Dendritic cell treated with granulocyte-macrophage colony-stimulating factor and Interleukin-4, amounts not matched to agents 40 ng/mL and 50 ng/mL, for 4 days (primary cell): ENCODE results near the gene SELENOP.

Experiments used
- H3K27ac Mint-ChIP-seq: one replicate; pipeline ENCODE4 v1.8.0; 2022; ENCODE audit warnings: mild to moderate bottlenecking, mixed read lengths
- H3K27me3 Mint-ChIP-seq: one replicate; pipeline ENCODE4 v1.8.0; 2022; ENCODE audit warnings: mild to moderate bottlenecking, mixed read lengths
- H3K36me3 Mint-ChIP-seq: one replicate; pipeline ENCODE4 v1.8.0; 2022; ENCODE audit warnings: low read depth, mixed read lengths
- H3K4me1 Mint-ChIP-seq: one replicate; pipeline ENCODE4 v1.8.0; 2022; ENCODE audit warnings: low read depth, mixed read lengths
- H3K4me3 Mint-ChIP-seq: one replicate; pipeline ENCODE4 v1.8.0; 2022; ENCODE audit warnings: mild to moderate bottlenecking, moderate library complexity, mixed read lengths
- H3K9me3 Mint-ChIP-seq: one replicate; pipeline ENCODE4 v1.8.0; 2022; ENCODE audit warnings: mixed read lengths
- intact Hi-C: fragments of 100-400 bp; cut with micrococcal nuclease; formaldehyde crosslinking; loops from one replicate; pipeline ENCODE4 v1.15.0; 2022

Gene SELENOP

DNA sequence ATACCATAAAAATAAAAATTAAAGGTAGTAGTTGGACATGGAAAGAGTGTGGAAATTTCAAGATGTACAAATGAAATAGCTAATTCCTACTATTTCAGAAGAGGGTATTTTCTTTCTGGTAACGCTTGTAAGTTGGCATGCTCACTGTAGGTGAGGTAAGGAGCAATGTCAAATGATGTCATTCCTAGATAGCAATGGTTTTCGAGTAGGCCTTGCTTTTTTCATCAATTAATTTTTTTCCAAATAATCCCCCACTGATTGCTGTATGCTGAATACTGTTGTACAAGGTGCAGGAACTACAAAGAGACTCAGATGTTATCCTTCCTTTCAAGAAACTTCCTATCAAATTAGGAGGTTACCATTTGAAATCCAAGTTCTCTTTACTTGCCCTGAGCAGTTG is 928 bp upstream of the SELENOP start:
- intact Hi-C loops: loop anchor here (2.0 kb wide), 1 partner anchor 70 kb away; no protein-coding TSS in a partner anchor
- peaks cover 10% of the 10 kb centered on the region for H3K4me1 Mint-ChIP-seq
- no peak overlapping the region for H3K4me3 Mint-ChIP-seq
- H3K9me3 Mint-ChIP-seq: no peaks in the 10 kb centered on the region
- H3K36me3 Mint-ChIP-seq: peaks cover 19% of the 10 kb centered on the region
- H3K27me3 Mint-ChIP-seq: no peaks in the 10 kb centered on the region
- H3K27ac Mint-ChIP-seq: no peak overlapping the region

GRCh38 chr5:42810834-42811590 is 680 bp downstream of the SELENOP start:
- Mint-ChIP-seq H3K4me3 (peak overlapping the region; percentile 79), H3K27ac (peak overlapping the region; percentile 78), H3K4me1 (peaks cover 18% of the 10 kb centered on the region), H3K36me3 (peaks cover 26% of the 10 kb centered on the region), H3K27me3 (no peaks in the 10 kb centered on the region), H3K9me3 (no peaks in the 10 kb centered on the region)
- intact Hi-C loops: no loop called here

DNA sequence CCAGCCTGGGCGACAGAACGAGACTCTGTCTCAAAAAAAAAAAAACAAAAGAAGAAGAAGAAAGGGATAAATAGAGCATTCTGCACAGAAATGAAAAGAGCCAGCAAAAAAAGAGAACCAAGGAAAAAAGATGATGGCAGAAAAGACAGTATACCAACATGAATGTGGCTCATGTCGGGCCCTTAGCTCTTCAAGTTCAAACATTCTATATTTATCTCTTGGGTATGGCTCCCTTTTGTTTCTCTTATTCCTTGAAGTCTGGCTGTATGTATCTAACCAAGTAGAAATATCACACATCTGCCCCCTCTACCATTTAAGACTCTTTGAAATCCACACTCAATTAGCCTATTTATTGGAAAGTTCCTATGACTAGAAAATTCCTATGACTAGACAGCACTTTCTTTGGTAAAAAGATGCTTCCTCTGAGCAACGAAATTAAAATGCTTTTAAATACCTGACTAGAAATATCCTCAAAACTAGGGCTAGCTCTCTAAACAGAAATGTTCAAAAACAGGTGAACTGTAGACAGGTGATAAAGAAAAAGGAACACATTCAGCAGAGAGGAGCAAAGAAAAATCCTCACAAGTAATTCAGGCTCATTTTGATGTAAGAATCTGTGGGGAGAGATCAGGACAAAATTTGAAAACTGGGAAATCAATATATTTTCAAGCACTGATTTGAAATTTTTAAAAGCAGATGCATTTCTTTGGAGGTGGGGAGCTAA is 2.6 kb downstream of the SELENOP start:
- no peaks in the 10 kb centered on the region for H3K27me3 Mint-ChIP-seq
- peaks cover 38% of the 10 kb centered on the region for H3K36me3 Mint-ChIP-seq
- H3K9me3 Mint-ChIP-seq: no peaks in the 10 kb centered on the region
- peaks cover 20% of the 10 kb centered on the region for H3K4me1 Mint-ChIP-seq
- H3K4me3 Mint-ChIP-seq: peak overlapping the region; percentile 68
- intact Hi-C loops: no loop called here
- H3K27ac Mint-ChIP-seq: peak overlapping the region; percentile 14

DNA sequence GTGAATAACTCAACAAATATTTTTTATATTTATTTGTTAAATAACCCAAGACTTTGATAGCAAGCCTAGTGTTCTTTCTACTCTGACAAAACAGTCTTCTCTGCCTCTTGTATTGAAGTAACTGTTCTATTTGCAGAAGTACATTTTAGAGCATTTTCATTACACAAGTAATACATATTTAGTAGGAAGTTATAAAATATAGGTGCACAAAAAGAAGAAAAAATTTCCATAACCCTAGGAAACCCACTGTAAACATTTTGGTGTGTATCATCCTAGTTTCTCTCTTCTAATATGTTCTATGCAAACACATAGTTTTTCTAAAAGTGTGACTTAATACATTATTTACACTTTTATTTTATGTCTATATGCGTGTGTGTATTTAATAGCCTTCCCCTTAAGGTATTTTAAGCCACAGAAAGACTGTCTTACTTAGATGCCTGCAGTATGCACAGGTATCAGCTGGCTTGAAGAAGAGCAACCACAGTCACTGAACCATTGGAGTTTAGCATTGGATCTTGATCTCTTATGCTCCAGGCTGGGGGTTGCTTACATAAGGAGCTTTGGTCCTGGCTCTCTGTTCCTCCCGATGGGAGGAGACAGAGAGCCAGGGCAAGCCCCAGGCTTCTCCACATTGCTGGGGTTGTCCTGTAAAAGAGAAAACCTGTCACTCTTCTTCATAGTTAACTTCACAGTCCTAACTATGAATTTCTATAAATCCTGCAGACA is 3.8 kb downstream of the SELENOP start:
- H3K27me3 Mint-ChIP-seq: no peaks in the 10 kb centered on the region
- intact Hi-C loops: no loop called here
- peaks cover 20% of the 10 kb centered on the region for H3K4me1 Mint-ChIP-seq
- H3K27ac Mint-ChIP-seq: no peak overlapping the region
- peak overlapping the region; percentile 68 for H3K4me3 Mint-ChIP-seq
- H3K9me3 Mint-ChIP-seq: no peaks in the 10 kb centered on the region
- peaks cover 42% of the 10 kb centered on the region for H3K36me3 Mint-ChIP-seq

DNA sequence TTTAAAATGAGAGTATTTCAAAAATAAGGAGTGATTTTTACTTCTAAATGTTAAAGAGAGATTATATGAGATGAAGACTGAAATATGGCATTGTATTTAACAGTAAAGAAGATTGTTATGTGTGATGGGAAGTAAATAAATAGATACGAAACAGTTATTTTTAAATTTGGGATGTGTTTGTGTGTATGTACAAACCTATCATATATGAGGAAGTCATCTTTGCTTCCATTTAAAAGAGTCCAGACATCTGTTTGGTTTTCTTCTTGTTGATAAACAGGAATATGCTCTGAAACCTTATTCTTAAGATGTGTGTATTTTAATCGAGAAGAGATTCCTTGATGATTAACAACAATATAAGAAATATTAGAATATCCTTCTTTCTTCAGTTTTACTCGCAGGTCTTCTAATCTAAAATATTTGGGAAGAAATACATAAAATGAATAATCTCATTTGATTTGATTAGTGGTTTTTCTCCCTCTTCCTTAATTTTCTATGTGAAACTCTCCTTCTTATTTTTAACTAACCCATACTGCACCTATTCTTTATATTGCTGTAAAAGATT is 4.9 kb downstream of the SELENOP start:
- Mint-ChIP-seq H3K9me3 (no peaks in the 10 kb centered on the region), H3K27ac (no peak overlapping the region), H3K4me3 (no peak overlapping the region), H3K4me1 (peaks cover 17% of the 10 kb centered on the region), H3K27me3 (no peaks in the 10 kb centered on the region), H3K36me3 (peaks cover 42% of the 10 kb centered on the region)
- intact Hi-C loops: no loop called here

GRCh38 chr5:42806004-42806700 is 5.5 kb downstream of the SELENOP start:
- Mint-ChIP-seq H3K27ac (no peak overlapping the region), H3K4me3 (no peak overlapping the region), H3K27me3 (no peaks in the 10 kb centered on the region), H3K36me3 (peaks cover 45% of the 10 kb centered on the region), H3K4me1 (peaks cover 12% of the 10 kb centered on the region), H3K9me3 (no peaks in the 10 kb centered on the region)
- intact Hi-C loops: no loop called here

DNA sequence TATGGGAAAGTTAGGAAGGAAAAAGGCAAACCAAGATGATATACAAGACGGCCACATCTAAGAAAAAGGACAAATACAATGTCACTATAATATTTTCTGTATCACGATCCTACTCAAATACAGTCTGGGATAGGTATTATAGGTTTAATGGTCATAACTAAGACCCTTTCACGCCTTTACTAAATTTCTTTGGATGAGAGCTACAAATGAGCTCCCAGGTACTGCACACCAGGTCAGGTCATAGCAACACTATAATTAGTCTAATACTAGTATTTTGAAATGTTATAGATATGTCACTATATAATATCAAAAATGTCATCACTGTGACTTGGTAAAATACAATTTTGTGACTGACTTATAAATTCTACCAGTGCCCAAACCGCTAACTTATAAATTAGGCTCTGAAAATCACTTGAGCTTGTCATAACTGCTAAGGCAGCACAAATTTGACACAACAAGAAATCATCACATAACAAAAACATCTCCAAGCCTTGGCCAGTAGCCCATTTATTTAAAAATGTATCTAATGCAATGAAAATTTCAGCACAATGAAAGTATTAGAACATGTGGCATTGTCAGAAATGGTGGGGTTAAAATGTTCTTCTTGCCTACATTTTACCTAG is 6.9 kb downstream of the SELENOP start:
- Mint-ChIP-seq H3K4me1 (peaks cover 9% of the 10 kb centered on the region), H3K4me3 (no peak overlapping the region), H3K27ac (no peak overlapping the region), H3K9me3 (no peaks in the 10 kb centered on the region), H3K27me3 (no peaks in the 10 kb centered on the region), H3K36me3 (peaks cover 47% of the 10 kb centered on the region)
- intact Hi-C loops: no loop called here

DNA sequence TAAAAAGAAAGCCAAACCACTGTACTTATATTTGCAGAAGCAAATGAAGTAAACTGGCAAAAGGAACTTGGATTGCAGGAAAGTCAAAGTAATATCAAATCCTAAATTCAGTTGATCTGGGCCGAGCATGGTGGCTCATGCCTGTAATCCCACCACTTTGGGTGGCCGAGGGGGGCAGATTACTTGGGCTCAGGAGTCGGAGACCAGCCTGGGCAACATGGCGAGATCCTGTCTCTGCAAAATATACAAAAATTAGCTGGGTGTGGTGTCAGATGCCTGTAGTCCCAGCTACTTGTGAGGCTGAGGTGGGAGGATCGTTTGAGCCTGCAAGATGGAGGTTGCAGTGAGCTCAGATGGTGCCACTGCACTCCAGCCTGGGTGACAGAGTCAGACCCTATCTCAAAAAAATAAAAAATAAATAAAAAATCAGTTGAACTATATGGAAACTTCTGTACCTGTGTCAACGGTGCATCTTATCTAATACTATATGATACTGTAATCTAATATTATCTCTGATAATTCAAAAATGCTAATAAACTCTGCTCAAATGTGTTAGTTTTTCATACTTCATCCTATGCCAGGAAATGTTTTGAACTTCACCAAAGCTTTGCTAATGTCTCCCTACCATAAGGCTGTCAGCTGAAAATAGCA is 10.1 kb downstream of the SELENOP start:
- H3K4me1 Mint-ChIP-seq: peaks cover 8% of the 10 kb centered on the region
- H3K27ac Mint-ChIP-seq: no peak overlapping the region
- intact Hi-C loops: no loop called here
- H3K36me3 Mint-ChIP-seq: peaks cover 34% of the 10 kb centered on the region
- no peaks in the 10 kb centered on the region for H3K27me3 Mint-ChIP-seq
- no peak overlapping the region for H3K4me3 Mint-ChIP-seq
- H3K9me3 Mint-ChIP-seq: no peaks in the 10 kb centered on the region

DNA sequence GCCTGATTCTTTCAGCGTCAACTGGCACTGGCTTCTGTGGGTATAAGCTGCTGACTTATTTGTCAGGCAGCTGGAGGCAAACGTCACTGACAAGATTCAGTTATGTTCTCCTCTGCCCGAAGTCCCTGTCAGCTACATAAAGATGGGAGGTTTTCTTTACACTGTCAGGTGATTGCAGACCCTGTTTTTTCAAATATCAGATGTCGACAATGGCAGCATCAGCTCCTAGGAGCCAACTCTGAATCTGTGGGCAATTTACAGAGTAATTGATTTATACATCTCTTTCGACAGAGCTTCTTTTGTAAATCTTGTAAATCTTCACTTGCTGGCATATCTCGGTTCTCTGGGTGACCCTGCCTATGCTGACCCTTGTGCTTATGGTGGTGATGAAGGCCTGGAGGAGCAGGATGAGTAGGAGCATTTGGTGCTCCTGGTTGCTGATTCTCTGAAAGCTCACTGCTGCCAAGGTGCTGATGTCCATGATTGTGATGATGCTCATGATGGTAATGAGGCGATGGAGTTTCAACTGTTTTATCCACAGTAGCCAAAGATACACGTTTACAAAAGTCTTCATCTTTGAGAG is 10.9 kb downstream of the SELENOP start:
- H3K4me3 Mint-ChIP-seq: no peak overlapping the region
- intact Hi-C loops: no loop called here
- no peak overlapping the region for H3K27ac Mint-ChIP-seq
- H3K36me3 Mint-ChIP-seq: peaks cover 26% of the 10 kb centered on the region
- no peaks in the 10 kb centered on the region for H3K9me3 Mint-ChIP-seq
- no peaks in the 10 kb centered on the region for H3K27me3 Mint-ChIP-seq
- peaks cover under 1% of the 10 kb centered on the region for H3K4me1 Mint-ChIP-seq

GRCh38 chr5:42799668-42800114 is 12.0 kb downstream of the SELENOP start:
- H3K27ac Mint-ChIP-seq: no peak overlapping the region
- no peaks in the 10 kb centered on the region for H3K9me3 Mint-ChIP-seq

DNA sequence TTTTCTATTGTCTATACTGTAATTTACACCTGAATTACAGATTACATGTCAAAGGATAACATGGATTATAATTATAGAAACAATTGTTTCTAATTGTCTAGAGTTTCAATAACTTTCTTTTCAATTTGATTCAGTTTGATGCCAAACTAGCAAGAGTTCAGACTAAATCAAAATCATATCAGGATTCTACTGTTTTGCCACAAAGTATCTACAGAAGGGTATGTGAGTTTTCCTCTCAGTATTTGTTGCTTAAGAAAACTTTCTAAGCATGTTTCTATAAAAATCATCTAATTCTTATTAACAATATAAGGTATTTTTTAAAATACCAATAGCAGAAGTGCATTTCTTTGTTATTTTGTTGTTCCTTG is 12.5 kb downstream of the SELENOP start:
- Mint-ChIP-seq H3K27ac (no peak overlapping the region), H3K4me1 (no peaks in the 10 kb centered on the region), H3K9me3 (no peaks in the 10 kb centered on the region), H3K36me3 (peaks cover 17% of the 10 kb centered on the region), H3K4me3 (no peak overlapping the region), H3K27me3 (no peaks in the 10 kb centered on the region)
- intact Hi-C loops: no loop called here

More at GRCh38 chr5:42799668-42800114, 12.0 kb downstream of the SELENOP start:
- H3K4me3 Mint-ChIP-seq: no peak overlapping the region
- H3K36me3 Mint-ChIP-seq: peaks cover 22% of the 10 kb centered on the region
- intact Hi-C loops: no loop called here
- no peaks in the 10 kb centered on the region for H3K4me1 Mint-ChIP-seq
- H3K27me3 Mint-ChIP-seq: no peaks in the 10 kb centered on the region

GRCh38 chr5:42798284-42799240 is 13.1 kb downstream of the SELENOP start:
- intact Hi-C loops: no loop called here
- H3K4me3 Mint-ChIP-seq: no peak overlapping the region
- H3K27me3 Mint-ChIP-seq: no peaks in the 10 kb centered on the region

More at GRCh38 chr5:42798284-42799240, 13.1 kb downstream of the SELENOP start:
- Mint-ChIP-seq H3K9me3 (no peaks in the 10 kb centered on the region), H3K4me1 (no peaks in the 10 kb centered on the region), H3K36me3 (peaks cover 11% of the 10 kb centered on the region), H3K27ac (no peak overlapping the region)
